Nephron progenitor cell (in vitro differentiated cells): ENCODE data around the gene COMP.

Experiments used
- DNase-seq: peaks from one replicate; pipeline ENCODE4 v3.0.0; 2021
- H3K27ac Mint-ChIP-seq: 2 replicates; pipeline ENCODE4 v1.8.0; 2021; ENCODE audit warnings: mild to moderate bottlenecking, moderate library complexity, mixed read lengths
- H3K27me3 Mint-ChIP-seq: 2 replicates; pipeline ENCODE4 v1.8.0; 2021; ENCODE audit warnings: mild to moderate bottlenecking, low read depth, mixed read lengths; ENCODE audit not compliant: poor library complexity
- H3K36me3 Mint-ChIP-seq: 2 replicates; pipeline ENCODE4 v1.8.0; 2021; ENCODE audit warnings: low read depth, mixed read lengths
- H3K4me1 Mint-ChIP-seq: 2 replicates; pipeline ENCODE4 v1.8.0; 2021; ENCODE audit warnings: mixed read lengths
- H3K4me3 Mint-ChIP-seq: 2 replicates; pipeline ENCODE4 v1.8.0; 2021; ENCODE audit warnings: mild to moderate bottlenecking, moderate library complexity, mixed read lengths
- H3K9me3 Mint-ChIP-seq: 2 replicates; pipeline ENCODE4 v1.8.0; 2021; ENCODE audit warnings: mild to moderate bottlenecking, moderate library complexity, mixed read lengths
- CTCF ChIP-seq: fragments of 200-600 bp; sonication (generic); IDR thresholded peaks from 2 replicates; pipeline ENCODE4 v1.5.0; 2021; ENCODE audit warnings: antibody characterized with exemption

The COMP gene

GRCh38 chr19:18789883-18790565 lies 1.1 kb downstream of the COMP start:
- peak; percentile 72 for DNase-seq
- Mint-ChIP-seq H3K36me3 (peaks cover 5% of the 10 kb centered on the region), H3K27ac (no peak overlapping the region), H3K4me3 (peak overlapping the region; percentile 76), H3K4me1 (peaks cover 29% of the 10 kb centered on the region), H3K9me3 (peaks cover 14% of the 10 kb centered on the region), H3K27me3 (peaks cover 100% of the 10 kb centered on the region)
- no peak for TF ChIP-seq CTCF

- H3K36me3 Mint-ChIP-seq = peaks cover 5% of the 10 kb centered on the region
- peaks cover 31% of the 10 kb centered on the region for H3K4me1 Mint-ChIP-seq
- TF ChIP-seq CTCF = no peak
- DNase-seq = no peak
- H3K27me3 Mint-ChIP-seq = peaks cover 100% of the 10 kb centered on the region
- H3K4me3 Mint-ChIP-seq = peak overlapping the region; percentile 75
- no peak overlapping the region for H3K27ac Mint-ChIP-seq
- H3K9me3 Mint-ChIP-seq = peaks cover 14% of the 10 kb centered on the region
Observed at GRCh38 chr19:18789422-18789869, 1.7 kb downstream of the COMP start.

GRCh38 chr19:18788529-18789421 lies 2.3 kb downstream of the COMP start:
- peak; percentile 35 for DNase-seq
- Mint-ChIP-seq H3K4me3 (peak overlapping the region; percentile 75), H3K27me3 (peaks cover 100% of the 10 kb centered on the region), H3K27ac (no peak overlapping the region), H3K36me3 (peaks cover 5% of the 10 kb centered on the region), H3K4me1 (peaks cover 34% of the 10 kb centered on the region), H3K9me3 (peaks cover 14% of the 10 kb centered on the region)
- TF ChIP-seq CTCF = no peak

- Mint-ChIP-seq H3K4me3 (peak overlapping the region; percentile 66), H3K27ac (no peak overlapping the region), H3K4me1 (peaks cover 33% of the 10 kb centered on the region), H3K36me3 (peaks cover 5% of the 10 kb centered on the region), H3K27me3 (peaks cover 86% of the 10 kb centered on the region), H3K9me3 (peaks cover 14% of the 10 kb centered on the region)
- DNase-seq = peak; percentile 97
- no peak for TF ChIP-seq CTCF
Observed at GRCh38 chr19:18785179-18786124, 5.7 kb downstream of the COMP start.

GRCh38 chr19:18784786-18785120 lies 6.4 kb downstream of the COMP start:
- H3K27ac Mint-ChIP-seq = no peak overlapping the region
- no peak overlapping the region for H3K4me3 Mint-ChIP-seq
- H3K9me3 Mint-ChIP-seq = peaks cover 10% of the 10 kb centered on the region
- H3K36me3 Mint-ChIP-seq = peaks cover 5% of the 10 kb centered on the region
- peaks cover 83% of the 10 kb centered on the region for H3K27me3 Mint-ChIP-seq
- no peak for TF ChIP-seq CTCF
- DNase-seq = no peak
- peaks cover 27% of the 10 kb centered on the region for H3K4me1 Mint-ChIP-seq
